HCT116 (cell line): ENCODE results near the gene MED31. TPM values are rescaled to one million over a fixed set of nuclear protein-coding genes. Genes with fewer than 3 reads are reported as not detected.

ENCODE experiments used
- ATAC-seq: fragments of 200-7000 bp; cut with Tn5 transposase; 2 replicates; pipeline ENCODE4 v1.9.1; 2020; ENCODE audit warnings: mild to moderate bottlenecking, moderate library complexity
- BruUV-seq: library from RNA; stranded (reverse); fragments of 400-500 nt; replicated peaks from 2 replicates; lab custom pipeline; 2021; lab: Mats Ljungman, UMichigan
- CTCF ChIA-PET: fragments of 300-600 bp; sonication (Branson Sonifier 250); formaldehyde crosslinking; loops from one replicate; lab custom pipeline; 2021; ENCODE audit warnings: antibody characterized with exemption; lab: Charles Lee
- POLR2A ChIA-PET: fragments of 300-600, 350-600 bp; sonication (Branson Sonifier 250); formaldehyde crosslinking; loops from one replicate; lab custom pipeline; 2021; ENCODE audit warnings: antibody characterized with exemption; lab: Charles Lee
- RAD21 ChIA-PET, 2 experiments: fragments of 300-600 bp; sonication (Branson Sonifier 250); formaldehyde crosslinking; loops; one replicate each; lab custom pipeline; 2023; ENCODE audit warnings: low total read pairs in 2 of 2; ENCODE audit not compliant: uncharacterized antibody in 2 of 2, unreplicated experiment in 2 of 2, low non-redundant PET in 1 of 2; lab: Charles Lee
- DNase-seq: peaks from one replicate; pipeline ENCODE4 v3.0.0-alpha.2; 2010; ENCODE audit warnings: low read depth, low spot score
- H2AFZ ChIP-seq: fragments of 200-600 bp; shearing (Covaris generic), sonication (generic); 2 replicates; pipeline ENCODE4 v1.6.1; 2017; ENCODE audit warnings: low read depth, mixed run types, mixed read lengths, antibody characterized with exemption, low read length; ENCODE audit not compliant: poor library complexity, severe bottlenecking
- H3K27ac ChIP-seq: 2 replicates; pipeline ENCODE4 v1.5.1; 2012; ENCODE audit warnings: low read depth, low read length
- H3K27me3 ChIP-seq: fragments of 200-600 bp; sonication (generic); 2 replicates; pipeline ENCODE4 v1.6.1; 2016; ENCODE audit warnings: mixed run types, low read length, mixed read lengths; ENCODE audit not compliant: insufficient read depth
- H3K36me3 ChIP-seq, 2 experiments: fragments of 200-500 bp in 1 of 2; fragments of 200-600 bp in 1 of 2; sonication (Bioruptor generic) in 1 of 2; sonication (generic) in 1 of 2; 2 replicates each; pipeline versions ENCODE4 v1.5.1 to v1.6.1; 2014 to 2016; ENCODE audit warnings: low read length in 2 of 2, inconsistent platforms in 1 of 2, mixed read lengths in 1 of 2, mixed run types in 1 of 2; ENCODE audit not compliant: insufficient read depth in 2 of 2, control insufficient read depth in 1 of 2
- H3K4me1 ChIP-seq, 2 experiments: fragments of 200-600 bp in 1 of 2; sonication (generic) in 1 of 2; 2 replicates each; pipeline versions ENCODE4 v1.5.1 to v1.6.1; 2012 to 2017; ENCODE audit warnings: low read length in 2 of 2, inconsistent platforms in 1 of 2, mild to moderate bottlenecking in 1 of 2, mixed read lengths in 1 of 2, mixed run types in 1 of 2, moderate library complexity in 1 of 2; ENCODE audit not compliant: insufficient read depth in 2 of 2, control insufficient read depth in 1 of 2
- H3K4me2 ChIP-seq: fragments of 200-600 bp; sonication (generic); 2 replicates; pipeline ENCODE4 v1.6.1; 2017; ENCODE audit warnings: mixed run types, low read length, mixed read lengths
- H3K4me3 ChIP-seq, 2 experiments: fragments of 200-600 bp in 1 of 2; sonication (generic) in 1 of 2; replicated peaks in 1 of 2; 2 replicates each; pipeline ENCODE4 v1.5.1; 2011 to 2016; ENCODE audit warnings: low read length in 2 of 2, control low read depth in 1 of 2, low read depth in 1 of 2, mild to moderate bottlenecking in 1 of 2, mixed read lengths in 1 of 2, mixed run types in 1 of 2
- H3K79me2 ChIP-seq: fragments of 200-600 bp; sonication (generic); 2 replicates; pipeline ENCODE4 v1.6.1; 2017; ENCODE audit warnings: mild to moderate bottlenecking, mixed run types, low read length, moderate library complexity, mixed read lengths; ENCODE audit not compliant: insufficient read depth
- H3K9ac ChIP-seq: fragments of 200-600 bp; sonication (generic); 2 replicates; pipeline ENCODE4 v1.6.1; 2016; ENCODE audit warnings: low read length, mixed read lengths
- H3K9me2 ChIP-seq: fragments of 200-600 bp; sonication (generic), shearing (Covaris generic); 2 replicates; pipeline ENCODE4 v1.6.1; 2017; ENCODE audit warnings: mixed run types, mild to moderate bottlenecking, moderate library complexity; ENCODE audit not compliant: insufficient read depth
- H3K9me3 ChIP-seq, 2 experiments: fragments of 200-500 bp in 1 of 2; fragments of 200-600 bp in 1 of 2; sonication (Bioruptor generic) in 1 of 2; sonication (generic) in 1 of 2; 2 replicates each; pipeline ENCODE4 v1.6.1; 2014 to 2017; ENCODE audit warnings: low read length in 2 of 2, mixed read lengths in 2 of 2, inconsistent platforms in 1 of 2, low read depth in 1 of 2, mild to moderate bottlenecking in 1 of 2, mixed run types in 1 of 2, moderate library complexity in 1 of 2; ENCODE audit not compliant: control insufficient read depth in 1 of 2, insufficient read depth in 1 of 2
- H4K20me1 ChIP-seq: fragments of 200-600 bp; sonication (generic), shearing (Covaris generic); 2 replicates; pipeline ENCODE4 v1.6.1; 2017; ENCODE audit warnings: mixed run types, mild to moderate bottlenecking, moderate library complexity; ENCODE audit not compliant: insufficient read depth
- EGR1 ChIP-seq: IDR thresholded peaks from 2 replicates; pipeline ENCODE4 v1.6.1; 2012; ENCODE audit warnings: low read depth
- EZH2phosphoT487 ChIP-seq: fragments of 200-600 bp; IDR thresholded peaks from 2 replicates; pipeline ENCODE4 v1.6.1; 2018; ENCODE audit warnings: antibody characterized with exemption, borderline replicate concordance
- POLR2A ChIP-seq: IDR thresholded peaks from 2 replicates; pipeline ENCODE4 v1.7.0; 2011; ENCODE audit warnings: borderline replicate concordance; ENCODE audit not compliant: insufficient read depth, insufficient read length; ENCODE audit errors: extremely low read depth
- SIN3A ChIP-seq: IDR thresholded peaks from 2 replicates; pipeline ENCODE4 v1.6.1; 2012; ENCODE audit warnings: low read depth
- TCF7L2 ChIP-seq: IDR thresholded peaks from 2 replicates; pipeline ENCODE4 v1.7.0; 2011; ENCODE audit warnings: borderline replicate concordance, inconsistent platforms; ENCODE audit not compliant: insufficient read depth, insufficient read length; ENCODE audit errors: extremely low read depth
- intact Hi-C: fragments of 100-400 bp; cut with micrococcal nuclease; formaldehyde crosslinking; loops from 2 replicates; pipeline ENCODE4 v1.10.0; 2022
- total RNA-seq: library from RNA; stranded (reverse); gene quantifications from one replicate; pipeline ENCODE4 v1.2.1, GENCODE V29; 2021; ENCODE audit not compliant: unreplicated experiment
- TF ChIP-seq, protein P1 (sequence below), 3 experiments: fragments of 200-600 bp in 1 of 3; sonication (generic) in 1 of 3; IDR thresholded peaks in 2 of 3; conservative IDR thresholded peaks in 1 of 3; 2 replicates each; pipeline ENCODE4 v1.5.1; 2012 to 2017; ENCODE audit warnings: low read depth in 2 of 3, low read length in 2 of 3, antibody characterized with exemption in 1 of 3, borderline replicate concordance in 1 of 3, control low read depth in 1 of 3, mild to moderate bottlenecking in 1 of 3, mixed read lengths in 1 of 3, mixed run types in 1 of 3, moderate library complexity in 1 of 3; ENCODE audit not compliant: insufficient read depth in 1 of 3
- TF ChIP-seq, protein P2 (sequence below): IDR thresholded peaks from 2 replicates; pipeline ENCODE4 v1.6.1; 2011; ENCODE audit warnings: mild to moderate bottlenecking, low read length, moderate library complexity; ENCODE audit not compliant: insufficient replicate concordance; ENCODE audit errors: extremely low read depth
- TF ChIP-seq, protein P3 (sequence below): IDR thresholded peaks from 2 replicates; pipeline ENCODE4 v1.6.1; 2012

MED31 gene
- total RNA-seq, 1 experiment from 2014 or later: 20.3 TPM

DNA sequence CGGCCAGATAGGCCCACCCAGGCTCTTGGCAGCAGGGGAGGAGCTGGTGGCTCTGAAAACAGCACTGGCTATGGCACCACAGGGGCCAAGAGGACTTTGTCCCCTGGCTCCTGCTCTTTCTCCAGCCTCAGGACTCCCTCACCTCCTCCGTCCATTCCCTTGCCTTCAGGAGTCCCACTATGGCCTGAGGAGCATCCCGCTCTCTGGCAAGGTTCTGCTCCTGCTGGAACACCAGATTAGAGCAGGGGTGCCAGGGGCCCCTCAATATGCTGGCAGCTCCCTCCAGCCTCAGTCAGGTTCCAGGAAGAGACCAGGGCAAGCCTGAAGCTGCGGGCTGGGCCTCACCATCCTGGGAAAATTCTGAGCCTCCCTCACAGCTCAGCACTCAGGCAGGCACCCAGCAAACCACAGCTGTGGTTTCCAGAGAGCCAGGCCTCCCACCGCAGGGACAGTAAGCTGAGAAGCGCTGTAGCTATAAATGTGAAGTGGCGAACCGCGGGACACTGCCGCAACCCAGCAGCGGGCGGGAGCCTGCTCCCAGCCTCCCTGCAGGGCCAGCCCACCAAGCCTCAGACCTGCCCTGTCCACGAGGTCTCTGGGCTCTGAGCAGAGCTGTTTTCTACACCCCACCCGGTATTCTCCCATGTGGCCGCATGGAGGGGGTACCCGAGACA lies 25.9 kb upstream of the MED31 start (continued):
- TF ChIP-seq, protein P1, sequence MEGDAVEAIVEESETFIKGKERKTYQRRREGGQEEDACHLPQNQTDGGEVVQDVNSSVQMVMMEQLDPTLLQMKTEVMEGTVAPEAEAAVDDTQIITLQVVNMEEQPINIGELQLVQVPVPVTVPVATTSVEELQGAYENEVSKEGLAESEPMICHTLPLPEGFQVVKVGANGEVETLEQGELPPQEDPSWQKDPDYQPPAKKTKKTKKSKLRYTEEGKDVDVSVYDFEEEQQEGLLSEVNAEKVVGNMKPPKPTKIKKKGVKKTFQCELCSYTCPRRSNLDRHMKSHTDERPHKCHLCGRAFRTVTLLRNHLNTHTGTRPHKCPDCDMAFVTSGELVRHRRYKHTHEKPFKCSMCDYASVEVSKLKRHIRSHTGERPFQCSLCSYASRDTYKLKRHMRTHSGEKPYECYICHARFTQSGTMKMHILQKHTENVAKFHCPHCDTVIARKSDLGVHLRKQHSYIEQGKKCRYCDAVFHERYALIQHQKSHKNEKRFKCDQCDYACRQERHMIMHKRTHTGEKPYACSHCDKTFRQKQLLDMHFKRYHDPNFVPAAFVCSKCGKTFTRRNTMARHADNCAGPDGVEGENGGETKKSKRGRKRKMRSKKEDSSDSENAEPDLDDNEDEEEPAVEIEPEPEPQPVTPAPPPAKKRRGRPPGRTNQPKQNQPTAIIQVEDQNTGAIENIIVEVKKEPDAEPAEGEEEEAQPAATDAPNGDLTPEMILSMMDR (IDR thresholded peaks at IDR 0.05 in 2 of 3, conservative IDR thresholded peaks at IDR 0.05 in 1 of 3; ENCODE audit: borderline replicate concordance in 1 of 3, insufficient read depth in 1 of 3, low read depth in 2 of 3, low read length in 2 of 3): no peak
- TF ChIP-seq TCF7L2: no peak
- TF ChIP-seq, protein P2, sequence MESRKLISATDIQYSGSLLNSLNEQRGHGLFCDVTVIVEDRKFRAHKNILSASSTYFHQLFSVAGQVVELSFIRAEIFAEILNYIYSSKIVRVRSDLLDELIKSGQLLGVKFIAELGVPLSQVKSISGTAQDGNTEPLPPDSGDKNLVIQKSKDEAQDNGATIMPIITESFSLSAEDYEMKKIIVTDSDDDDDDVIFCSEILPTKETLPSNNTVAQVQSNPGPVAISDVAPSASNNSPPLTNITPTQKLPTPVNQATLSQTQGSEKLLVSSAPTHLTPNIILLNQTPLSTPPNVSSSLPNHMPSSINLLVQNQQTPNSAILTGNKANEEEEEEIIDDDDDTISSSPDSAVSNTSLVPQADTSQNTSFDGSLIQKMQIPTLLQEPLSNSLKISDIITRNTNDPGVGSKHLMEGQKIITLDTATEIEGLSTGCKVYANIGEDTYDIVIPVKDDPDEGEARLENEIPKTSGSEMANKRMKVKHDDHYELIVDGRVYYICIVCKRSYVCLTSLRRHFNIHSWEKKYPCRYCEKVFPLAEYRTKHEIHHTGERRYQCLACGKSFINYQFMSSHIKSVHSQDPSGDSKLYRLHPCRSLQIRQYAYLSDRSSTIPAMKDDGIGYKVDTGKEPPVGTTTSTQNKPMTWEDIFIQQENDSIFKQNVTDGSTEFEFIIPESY: no peak
- TF ChIP-seq, all 23 proteins: peak for 0

DNA sequence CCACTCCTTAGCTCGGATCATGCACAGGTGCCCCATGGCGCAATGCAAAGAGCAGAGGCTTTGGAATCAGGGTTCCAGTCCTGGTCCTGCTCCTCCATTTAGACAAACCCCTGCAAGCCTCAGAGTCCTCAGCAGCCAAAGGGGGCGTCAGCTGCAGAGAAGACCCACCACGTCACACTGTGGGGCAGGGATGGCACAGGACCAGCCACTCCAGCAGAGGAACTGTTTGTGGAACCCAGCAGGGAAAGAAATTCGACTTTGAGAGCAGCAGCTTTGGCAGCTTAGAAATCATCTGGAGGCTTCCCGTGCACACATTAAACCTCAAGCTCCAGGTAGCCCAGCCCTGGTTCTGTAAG lies 25.4 kb upstream of the MED31 start:
- H3K9me3 ChIP-seq: no peaks in the 10 kb centered on the region
- H3K79me2 ChIP-seq: no peaks in the 10 kb centered on the region
- no peak for ATAC-seq
- H3K27ac ChIP-seq: no peak overlapping the region
- ChIA-PET RAD21 (no interaction called here), POLR2A (no interaction called here), CTCF (interaction anchor here (1.2 kb wide), 1 partner anchor 25 kb away, joined by 5 read pairs; no protein-coding TSS in a partner anchor)
- H3K4me2 ChIP-seq: no peak overlapping the region
- H3K9me2 ChIP-seq: no peaks in the 10 kb centered on the region
- H3K27me3 ChIP-seq: no peaks in the 10 kb centered on the region
- H4K20me1 ChIP-seq: no peaks in the 10 kb centered on the region
- intact Hi-C loops: no loop called here
- H3K9ac ChIP-seq: no peak overlapping the region
- no peaks in the 10 kb centered on the region for H3K4me1 ChIP-seq
- DNase-seq: no peak
- no TSS peak for BruUV-seq
- no peak overlapping the region for H2AFZ ChIP-seq
- no peaks in the 10 kb centered on the region for H3K36me3 ChIP-seq
- no peak for TF ChIP-seq POLR2A
- TF ChIP-seq, protein P3, sequence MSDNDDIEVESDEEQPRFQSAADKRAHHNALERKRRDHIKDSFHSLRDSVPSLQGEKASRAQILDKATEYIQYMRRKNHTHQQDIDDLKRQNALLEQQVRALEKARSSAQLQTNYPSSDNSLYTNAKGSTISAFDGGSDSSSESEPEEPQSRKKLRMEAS: no peak
- no peak for TF ChIP-seq SIN3A
- TF ChIP-seq TCF7L2: no peak
- TF ChIP-seq EZH2phosphoT487: no peak
- TF ChIP-seq EGR1: no peak
- TF ChIP-seq, protein P2: no peak
- no peak overlapping the region for H3K4me3 ChIP-seq
